K562 (cell line): Measurements from ENCODE around the gene INTS1. TPM values are rescaled to one million over a fixed set of nuclear protein-coding genes. Genes with fewer than 3 reads are reported as not detected.

Source experiments
- ATF7 ChIP-seq: fragments of 450-650 bp; IDR thresholded peaks from 2 replicates; pipeline ENCODE4 v1.7.1; 2014; ENCODE audit warnings: mild to moderate bottlenecking, moderate library complexity
- FOXJ3 ChIP-seq: sonication (generic); formaldehyde crosslinking; IDR thresholded peaks from 2 replicates; pipeline ENCODE4 v1.4.0; 2020; ENCODE audit warnings: mild to moderate bottlenecking, missing genetic modification reagents
- GTF2E2 ChIP-seq: fragments of 200-800 bp; sonication (Bioruptor generic); IDR thresholded peaks from 2 replicates; pipeline ENCODE4 v1.6.1; 2016; ENCODE audit warnings: missing genetic modification characterization, missing compliant biosample characterization
- JUN ChIP-seq, 2 experiments: sonication (generic) in 1 of 2; formaldehyde crosslinking in 1 of 2; IDR thresholded peaks; 2 replicates each; pipeline versions ENCODE4 v1.6.1 to v1.8.0; 2012 to 2022; ENCODE audit warnings: borderline replicate concordance in 2 of 2, mild to moderate bottlenecking in 2 of 2, improper control_type of control experiment in 1 of 2, low read depth in 1 of 2, low read length in 1 of 2, missing genetic modification reagents in 1 of 2
- NEUROD1 ChIP-seq: fragments of 150-350 bp; IDR thresholded peaks from 2 replicates; pipeline ENCODE4 v1.6.1; 2014; ENCODE audit warnings: borderline replicate concordance, low read length, low read depth; ENCODE audit not compliant: partially characterized antibody
- NFRKB ChIP-seq: fragments of 450-650 bp; IDR thresholded peaks from 2 replicates; pipeline ENCODE4 v1.6.1; 2016; ENCODE audit warnings: low read depth
- NR2C1 ChIP-seq, 2 experiments: fragments of 450-650 bp; IDR thresholded peaks; 2 replicates each; pipeline ENCODE4 v1.6.1; 2017; ENCODE audit warnings: mild to moderate bottlenecking in 2 of 2, antibody characterized with exemption in 1 of 2, inconsistent platforms in 1 of 2, missing compliant biosample characterization in 1 of 2, missing genetic modification characterization in 1 of 2
- NR3C1 ChIP-seq: sonication (generic); formaldehyde crosslinking; IDR thresholded peaks from 2 replicates; pipeline ENCODE4 v1.8.1; 2022; ENCODE audit warnings: missing genetic modification reagents
- PYGO2 ChIP-seq: fragments of 450-650 bp; IDR thresholded peaks from 2 replicates; pipeline ENCODE4 v1.6.1; 2016; ENCODE audit warnings: mild to moderate bottlenecking, missing genetic modification characterization, moderate library complexity, missing compliant biosample characterization
- RBFOX2 ChIP-seq: fragments of 200-400 bp; formaldehyde crosslinking; IDR thresholded peaks from 2 replicates; pipeline ENCODE4 v1.6.1; 2017; ENCODE audit warnings: low read depth, mild to moderate bottlenecking, low read length, moderate library complexity
- TEAD4 ChIP-seq, 2 experiments: sonication (generic) in 1 of 2; formaldehyde crosslinking in 1 of 2; IDR thresholded peaks; 2 replicates each; pipeline versions ENCODE4 v1.6.1 to v1.8.0; 2012 to 2022; ENCODE audit warnings: borderline replicate concordance in 1 of 2, inconsistent platforms in 1 of 2, low read length in 1 of 2, mild to moderate bottlenecking in 1 of 2, missing genetic modification reagents in 1 of 2
- ZBTB7A ChIP-seq: IDR thresholded peaks from 2 replicates; pipeline ENCODE4 v1.6.1; 2011; ENCODE audit warnings: low read depth, mild to moderate bottlenecking, low read length, moderate library complexity, borderline replicate concordance; ENCODE audit not compliant: control insufficient read depth
- ZNF146 ChIP-seq: IDR thresholded peaks from one replicate; pipeline ENCODE4 v1.6.1; 2018; ENCODE audit warnings: missing compliant biosample characterization; ENCODE audit not compliant: unreplicated experiment
- ZNF23 ChIP-seq: fragments of 250-450 bp; sonication (Bioruptor Pico); IDR thresholded peaks from 2 replicates; pipeline ENCODE4 v1.4.0; 2020; ENCODE audit warnings: mild to moderate bottlenecking
- ZNF445 ChIP-seq: fragments of 250-450 bp; sonication (Bioruptor Pico); IDR thresholded peaks from 2 replicates; pipeline ENCODE4 v1.4.0; 2020; ENCODE audit warnings: low read depth, mild to moderate bottlenecking, moderate library complexity
- polyA plus RNA-seq, 8 experiments: library from polyadenylated mRNA; depleted of rRNA in 4 of 8; stranded (reverse) in 5 of 8; unstranded in 3 of 8; fragments of >200 nt; fragmentation: Nextera tagmentation in 2 of 8; fragmentation: Illumina TruSeq in 1 of 8; extraction: Ambion mirVana in 2 of 8; extraction: Trizol in 1 of 8; gene quantifications; 2 replicates each; pipeline versions ENCODE4 v1.2.1 to v1.2.3, GENCODE V29; 2011 to 2014; ENCODE audit warnings: inconsistent platforms in 1 of 8, missing spikeins in 1 of 8
- total RNA-seq, 7 experiments: library from RNA; depleted of rRNA in 6 of 7; stranded (reverse); fragments of >200 nt in 6 of 7; fragmentation: Illumina TruSeq in 2 of 7; extraction: Trizol in 2 of 7; gene quantifications; 2 replicates each; pipeline versions ENCODE4 v1.2.1 to v1.2.3, GENCODE V29; 2011 to 2021; ENCODE audit warnings: low replicate concordance in 1 of 7
- TF ChIP-seq, protein P1 (sequence below), 2 experiments: fragments of 450-650 bp; IDR thresholded peaks; 2 replicates each; pipeline ENCODE4 v1.6.1; 2016; ENCODE audit warnings: mild to moderate bottlenecking in 2 of 2, borderline replicate concordance in 1 of 2, low read depth in 1 of 2, moderate library complexity in 1 of 2
- TF ChIP-seq, protein P2 (sequence below): fragments of 450-650 bp; IDR thresholded peaks from 2 replicates; pipeline ENCODE4 v1.6.1; 2016; ENCODE audit warnings: missing biosample characterization, missing genetic modification characterization

Gene INTS1
- total and polyA plus RNA-seq, 9 of the 15 experiments (the other 6 are each of a cell fraction or from before 2014, with no cell fraction given): 0.34 to 119 (median 18.5) TPM

DNA sequence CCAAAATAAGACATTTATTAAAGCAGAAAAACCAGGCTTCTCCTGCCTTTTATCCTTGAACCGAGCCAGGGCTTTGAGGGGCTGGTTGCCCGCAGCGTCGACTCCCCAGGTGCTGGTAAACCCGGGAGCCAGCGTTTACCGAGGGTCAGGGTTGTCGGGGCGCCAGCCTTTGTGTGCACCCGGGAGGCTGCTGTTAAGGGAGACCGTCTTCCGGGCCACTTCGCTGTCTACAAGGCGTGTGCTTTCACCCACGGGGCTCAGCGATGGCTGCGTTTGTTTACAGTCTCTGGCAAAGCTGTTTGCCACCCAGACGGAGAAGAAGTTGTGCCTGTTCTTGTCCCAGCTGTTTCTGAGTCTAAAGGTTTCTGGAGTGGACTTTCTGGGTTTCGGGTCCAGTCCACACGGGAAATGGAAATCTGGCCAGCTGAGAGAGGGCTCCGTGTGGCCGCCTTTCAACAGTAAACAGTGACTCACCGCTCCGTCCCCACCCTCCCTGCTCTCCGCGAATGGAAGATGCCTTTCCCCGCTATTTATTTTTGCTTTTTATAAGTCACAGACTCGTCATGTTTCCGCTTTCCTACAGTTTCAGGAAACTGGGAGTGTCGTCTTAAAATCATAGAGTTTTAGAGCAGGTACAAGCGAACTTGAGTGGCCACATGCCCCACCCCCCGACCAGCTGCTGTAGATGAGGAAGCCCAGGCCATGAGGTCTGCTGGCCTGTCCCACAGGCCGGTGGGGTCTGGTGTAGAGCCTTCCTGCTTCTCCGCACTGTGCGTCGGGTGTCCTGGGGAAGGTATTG lies 28.5 kb upstream of the INTS1 start (continued):
- TF ChIP-seq, protein P1, sequence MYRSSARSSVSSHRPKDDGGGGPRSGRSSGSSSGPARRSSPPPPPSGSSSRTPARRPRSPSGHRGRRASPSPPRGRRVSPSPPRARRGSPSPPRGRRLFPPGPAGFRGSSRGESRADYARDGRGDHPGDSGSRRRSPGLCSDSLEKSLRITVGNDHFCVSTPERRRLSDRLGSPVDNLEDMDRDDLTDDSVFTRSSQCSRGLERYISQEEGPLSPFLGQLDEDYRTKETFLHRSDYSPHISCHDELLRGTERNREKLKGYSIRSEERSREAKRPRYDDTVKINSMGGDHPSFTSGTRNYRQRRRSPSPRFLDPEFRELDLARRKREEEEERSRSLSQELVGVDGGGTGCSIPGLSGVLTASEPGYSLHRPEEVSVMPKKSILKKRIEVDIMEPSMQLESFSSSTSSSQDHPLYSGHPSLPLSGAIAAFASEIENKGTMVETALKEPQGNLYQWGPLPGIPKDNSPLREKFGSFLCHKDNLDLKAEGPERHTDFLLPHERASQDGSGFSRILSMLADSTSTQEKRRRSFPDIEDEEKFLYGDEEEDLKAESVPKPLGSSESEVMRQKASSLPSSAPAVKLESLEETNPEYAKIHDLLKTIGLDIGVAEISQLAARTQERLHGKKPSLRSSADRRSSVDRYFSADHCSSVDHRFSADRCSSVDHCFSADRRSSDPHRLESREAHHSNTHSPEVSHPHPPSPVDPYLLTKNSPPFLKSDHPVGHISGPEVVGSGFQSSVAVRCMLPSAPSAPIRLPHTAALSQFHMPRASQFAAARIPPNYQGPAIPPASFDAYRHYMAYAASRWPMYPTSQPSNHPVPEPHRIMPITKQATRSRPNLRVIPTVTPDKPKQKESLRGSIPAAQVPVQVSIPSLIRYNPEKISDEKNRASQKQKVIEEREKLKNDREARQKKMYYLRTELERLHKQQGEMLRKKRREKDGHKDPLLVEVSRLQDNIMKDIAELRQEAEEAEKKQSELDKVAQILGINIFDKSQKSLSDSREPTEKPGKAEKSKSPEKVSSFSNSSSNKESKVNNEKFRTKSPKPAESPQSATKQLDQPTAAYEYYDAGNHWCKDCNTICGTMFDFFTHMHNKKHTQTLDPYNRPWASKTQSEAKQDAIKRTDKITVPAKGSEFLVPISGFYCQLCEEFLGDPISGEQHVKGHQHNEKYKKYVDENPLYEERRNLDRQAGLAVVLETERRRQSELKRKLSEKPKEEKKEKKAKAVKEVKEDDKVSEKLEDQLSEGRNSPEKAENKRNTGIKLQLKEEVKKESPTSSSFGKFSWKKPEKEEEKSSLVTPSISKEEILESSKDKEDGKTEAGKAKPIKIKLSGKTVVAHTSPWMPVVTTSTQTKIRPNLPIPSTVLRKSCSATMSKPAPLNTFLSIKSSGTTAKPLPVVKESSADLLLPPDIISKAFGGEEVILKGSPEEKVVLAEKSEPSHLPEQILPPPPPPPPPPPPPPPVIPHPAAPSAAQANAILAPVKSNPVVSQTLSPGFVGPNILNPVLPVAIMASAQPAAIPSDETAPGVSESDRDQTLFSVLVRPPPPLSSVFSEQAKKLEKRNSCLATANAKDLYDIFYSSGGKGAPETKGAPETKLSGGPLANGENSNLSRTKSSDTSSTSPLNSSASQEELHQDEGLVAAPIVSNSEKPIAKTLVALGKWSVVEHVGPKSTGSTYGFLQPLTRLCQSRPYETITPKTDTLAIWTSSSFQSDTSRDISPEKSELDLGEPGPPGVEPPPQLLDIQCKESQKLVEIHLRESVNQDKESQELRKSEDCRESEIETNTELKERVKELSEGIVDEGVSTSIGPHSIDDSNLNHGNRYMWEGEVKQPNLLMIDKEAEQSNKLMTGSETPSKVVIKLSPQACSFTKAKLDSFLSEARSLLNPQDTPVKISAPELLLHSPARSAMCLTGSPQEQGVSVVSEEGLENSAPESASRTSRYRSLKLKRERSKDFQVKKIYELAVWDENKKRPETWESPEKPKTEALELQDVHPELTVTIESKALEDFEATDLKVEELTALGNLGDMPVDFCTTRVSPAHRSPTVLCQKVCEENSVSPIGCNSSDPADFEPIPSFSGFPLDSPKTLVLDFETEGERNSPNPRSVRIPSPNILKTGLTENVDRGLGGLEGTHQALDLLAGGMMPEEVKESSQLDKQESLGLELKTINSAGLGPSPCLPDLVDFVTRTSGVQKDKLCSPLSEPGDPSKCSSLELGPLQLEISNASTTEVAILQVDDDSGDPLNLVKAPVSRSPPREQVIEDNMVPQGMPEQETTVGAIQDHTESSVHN (IDR thresholded peaks at IDR 0.05; ENCODE audit: borderline replicate concordance in 1 of 2, low read depth in 1 of 2): peak in 1 of 2 experiments; percentile 78; a peak in 1 of 4 replicates
- no peak for TF ChIP-seq ZNF23
- peak; percentile 68 for TF ChIP-seq ATF7
- no peak for TF ChIP-seq ZNF445 (CRISPR knock-in tag)
- TF ChIP-seq, protein P2, sequence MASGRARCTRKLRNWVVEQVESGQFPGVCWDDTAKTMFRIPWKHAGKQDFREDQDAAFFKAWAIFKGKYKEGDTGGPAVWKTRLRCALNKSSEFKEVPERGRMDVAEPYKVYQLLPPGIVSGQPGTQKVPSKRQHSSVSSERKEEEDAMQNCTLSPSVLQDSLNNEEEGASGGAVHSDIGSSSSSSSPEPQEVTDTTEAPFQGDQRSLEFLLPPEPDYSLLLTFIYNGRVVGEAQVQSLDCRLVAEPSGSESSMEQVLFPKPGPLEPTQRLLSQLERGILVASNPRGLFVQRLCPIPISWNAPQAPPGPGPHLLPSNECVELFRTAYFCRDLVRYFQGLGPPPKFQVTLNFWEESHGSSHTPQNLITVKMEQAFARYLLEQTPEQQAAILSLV (tag): no peak
- TF ChIP-seq NR3C1: no peak
- no peak for TF ChIP-seq NFRKB
- 0 out of 2 replicates have a peak, but pooled peaks have one; percentile 7 for TF ChIP-seq RBFOX2
- TF ChIP-seq GTF2E2 (tag): no peak
- TF ChIP-seq NEUROD1: peak; percentile 23
- no peak for TF ChIP-seq NR2C1 (IDR thresholded peaks at IDR 0.05)
- TF ChIP-seq NR2C1 (tag; IDR thresholded peaks at IDR 0.05): no peak
- no peak for TF ChIP-seq ZNF146
- no peak; the same call in 1 of the 2 replicates for TF ChIP-seq TEAD4 (IDR thresholded peaks at IDR 0.05; ENCODE audit: low read length)
- TF ChIP-seq TEAD4 (CRISPR knock-in tag; IDR thresholded peaks at IDR 0.05; ENCODE audit: borderline replicate concordance): no peak
- no peak for TF ChIP-seq PYGO2 (tag)
- no peak; the same call in 1 of the 2 replicates for TF ChIP-seq ZBTB7A
- TF ChIP-seq FOXJ3 (CRISPR knock-in tag): no peak
- TF ChIP-seq JUN (IDR thresholded peaks at IDR 0.05; ENCODE audit: borderline replicate concordance, low read depth, low read length): peak; percentile 76
- no peak for TF ChIP-seq JUN (CRISPR knock-in tag; IDR thresholded peaks at IDR 0.05; ENCODE audit: borderline replicate concordance)
